GM06990 (cell line): ENCODE data around the gene PRR30.

Experiments
- DNase-seq: peaks from one replicate; pipeline ENCODE4 v3.0.0-alpha.2; 2011; ENCODE audit not compliant: insufficient read length; ENCODE audit errors: extremely low read depth
- H3K27me3 ChIP-seq: replicated peaks from 2 replicates; pipeline ENCODE4 v1.6.0; 2011; ENCODE audit warnings: low read length; ENCODE audit not compliant: control insufficient read depth, insufficient read depth
- H3K36me3 ChIP-seq: 2 replicates; pipeline ENCODE4 v1.5.1; 2011; ENCODE audit warnings: low read length; ENCODE audit not compliant: control insufficient read depth, insufficient read depth
- H3K4me3 ChIP-seq: replicated peaks from 2 replicates; pipeline ENCODE4 v1.5.1; 2011; ENCODE audit warnings: low read depth, mild to moderate bottlenecking, control low read depth, low read length
- TF ChIP-seq, protein P1 (sequence below): IDR thresholded peaks from 2 replicates; pipeline ENCODE4 v1.5.1; 2011; ENCODE audit warnings: low read length, control low read depth, mild to moderate bottlenecking, inconsistent platforms; ENCODE audit not compliant: insufficient read depth, poor library complexity, severe bottlenecking

PRR30 gene

GRCh38 chr2:27128668-27129571 is 10.3 kb downstream of the PRR30 start:
- TF ChIP-seq, protein P1, sequence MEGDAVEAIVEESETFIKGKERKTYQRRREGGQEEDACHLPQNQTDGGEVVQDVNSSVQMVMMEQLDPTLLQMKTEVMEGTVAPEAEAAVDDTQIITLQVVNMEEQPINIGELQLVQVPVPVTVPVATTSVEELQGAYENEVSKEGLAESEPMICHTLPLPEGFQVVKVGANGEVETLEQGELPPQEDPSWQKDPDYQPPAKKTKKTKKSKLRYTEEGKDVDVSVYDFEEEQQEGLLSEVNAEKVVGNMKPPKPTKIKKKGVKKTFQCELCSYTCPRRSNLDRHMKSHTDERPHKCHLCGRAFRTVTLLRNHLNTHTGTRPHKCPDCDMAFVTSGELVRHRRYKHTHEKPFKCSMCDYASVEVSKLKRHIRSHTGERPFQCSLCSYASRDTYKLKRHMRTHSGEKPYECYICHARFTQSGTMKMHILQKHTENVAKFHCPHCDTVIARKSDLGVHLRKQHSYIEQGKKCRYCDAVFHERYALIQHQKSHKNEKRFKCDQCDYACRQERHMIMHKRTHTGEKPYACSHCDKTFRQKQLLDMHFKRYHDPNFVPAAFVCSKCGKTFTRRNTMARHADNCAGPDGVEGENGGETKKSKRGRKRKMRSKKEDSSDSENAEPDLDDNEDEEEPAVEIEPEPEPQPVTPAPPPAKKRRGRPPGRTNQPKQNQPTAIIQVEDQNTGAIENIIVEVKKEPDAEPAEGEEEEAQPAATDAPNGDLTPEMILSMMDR: no peak
- H3K4me3 ChIP-seq: no peak overlapping the region
- DNase-seq: no peak
- H3K27me3 ChIP-seq: no peaks in the 10 kb centered on the region
- H3K36me3 ChIP-seq: peaks cover 29% of the 10 kb centered on the region

DNA sequence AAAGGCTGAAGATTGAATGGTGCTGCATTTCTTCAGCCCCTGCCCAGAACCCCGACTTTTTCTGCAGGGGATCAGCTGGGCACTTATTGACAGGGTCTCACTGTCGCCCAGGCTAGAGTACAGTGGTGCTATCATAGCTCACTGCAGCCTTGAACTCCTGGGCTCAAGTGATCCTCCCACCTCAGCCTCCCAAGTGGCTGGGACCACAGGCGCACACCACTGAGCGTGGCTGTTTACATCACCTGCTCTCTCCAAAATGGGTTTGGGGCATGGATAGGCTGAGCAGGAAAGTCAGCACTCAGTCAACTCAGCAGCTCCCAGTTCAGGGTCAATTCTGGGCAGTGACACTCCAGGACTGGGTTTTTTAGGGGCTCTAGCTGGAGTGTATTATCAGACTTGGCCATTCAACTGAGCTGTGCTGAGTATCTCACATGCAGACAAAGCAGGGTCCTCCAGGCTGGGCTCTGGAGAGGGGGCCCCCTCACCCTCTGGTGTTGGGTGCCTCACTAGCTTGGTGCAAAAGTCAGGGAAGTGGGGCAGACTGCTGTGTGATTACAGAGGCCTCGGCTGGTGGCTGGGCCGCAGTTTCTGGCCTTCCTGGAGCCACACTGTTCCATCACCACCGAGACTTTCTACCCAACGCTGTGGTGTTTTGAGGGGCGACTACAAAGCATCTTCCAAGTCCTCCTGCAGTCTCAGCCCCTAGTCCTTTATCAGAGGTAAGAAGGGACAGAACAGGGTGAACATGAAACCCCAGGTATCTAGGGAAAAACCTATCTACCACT is 11.1 kb downstream of the PRR30 start:
- no peak for DNase-seq
- TF ChIP-seq, protein P1: no peak
- Histone ChIP-seq H3K27me3 (no peaks in the 10 kb centered on the region; the same call in 1 of the 2 replicates), H3K36me3 (peaks cover 28% of the 10 kb centered on the region), H3K4me3 (no peak overlapping the region)

DNA sequence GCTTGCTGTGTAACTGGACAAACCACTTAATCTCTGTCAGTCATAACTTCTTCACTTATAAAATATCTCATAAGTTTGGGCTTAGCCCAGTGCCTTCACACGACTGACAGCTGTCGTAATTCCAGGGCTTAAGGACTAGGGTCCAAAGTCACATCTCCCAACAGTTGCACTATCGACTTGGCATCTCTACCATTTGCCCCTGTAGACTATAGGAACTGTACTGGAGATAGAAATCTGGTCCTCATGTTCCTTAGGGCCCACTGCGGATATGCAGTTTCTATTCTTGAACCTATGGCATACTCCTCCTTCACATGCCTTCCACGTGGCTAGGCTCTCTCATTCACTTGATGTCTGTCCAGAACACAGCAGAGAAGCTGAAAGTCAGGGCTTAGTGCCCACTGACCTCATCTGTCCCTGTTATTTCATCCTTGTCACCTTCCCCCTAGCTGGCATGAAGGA is 12.9 kb downstream of the PRR30 start:
- no peak for DNase-seq
- TF ChIP-seq, protein P1: no peak
- no peaks in the 10 kb centered on the region; the same call in 1 of the 2 replicates for H3K27me3 ChIP-seq
- no peak overlapping the region for H3K4me3 ChIP-seq
- peaks cover 12% of the 10 kb centered on the region for H3K36me3 ChIP-seq

DNA sequence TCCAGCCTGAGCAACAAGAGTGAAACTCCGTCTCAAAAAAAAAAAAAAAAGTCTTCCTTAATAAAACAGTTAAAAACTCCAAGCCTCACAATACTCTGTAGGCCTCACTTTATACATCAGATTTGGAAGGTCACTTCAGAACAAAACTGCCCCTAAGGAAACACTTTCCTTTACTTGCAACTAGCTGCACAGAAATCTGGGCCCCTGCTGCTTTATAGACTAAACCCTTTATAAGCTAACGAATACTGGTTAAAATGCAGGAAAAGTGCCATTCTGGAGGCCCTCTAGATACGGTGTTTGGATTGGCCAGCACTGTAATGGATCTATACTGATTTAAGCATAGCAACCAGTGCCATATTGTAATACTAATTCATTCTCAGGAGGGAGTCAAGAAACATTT is 14.1 kb downstream of the PRR30 start:
- peaks cover 6% of the 10 kb centered on the region; the same call in 1 of the 2 replicates for H3K36me3 ChIP-seq
- H3K4me3 ChIP-seq: no peak overlapping the region
- no peak for DNase-seq
- H3K27me3 ChIP-seq: no peaks in the 10 kb centered on the region; the same call in none of the 2 replicates
- TF ChIP-seq, protein P1: no peak

DNA sequence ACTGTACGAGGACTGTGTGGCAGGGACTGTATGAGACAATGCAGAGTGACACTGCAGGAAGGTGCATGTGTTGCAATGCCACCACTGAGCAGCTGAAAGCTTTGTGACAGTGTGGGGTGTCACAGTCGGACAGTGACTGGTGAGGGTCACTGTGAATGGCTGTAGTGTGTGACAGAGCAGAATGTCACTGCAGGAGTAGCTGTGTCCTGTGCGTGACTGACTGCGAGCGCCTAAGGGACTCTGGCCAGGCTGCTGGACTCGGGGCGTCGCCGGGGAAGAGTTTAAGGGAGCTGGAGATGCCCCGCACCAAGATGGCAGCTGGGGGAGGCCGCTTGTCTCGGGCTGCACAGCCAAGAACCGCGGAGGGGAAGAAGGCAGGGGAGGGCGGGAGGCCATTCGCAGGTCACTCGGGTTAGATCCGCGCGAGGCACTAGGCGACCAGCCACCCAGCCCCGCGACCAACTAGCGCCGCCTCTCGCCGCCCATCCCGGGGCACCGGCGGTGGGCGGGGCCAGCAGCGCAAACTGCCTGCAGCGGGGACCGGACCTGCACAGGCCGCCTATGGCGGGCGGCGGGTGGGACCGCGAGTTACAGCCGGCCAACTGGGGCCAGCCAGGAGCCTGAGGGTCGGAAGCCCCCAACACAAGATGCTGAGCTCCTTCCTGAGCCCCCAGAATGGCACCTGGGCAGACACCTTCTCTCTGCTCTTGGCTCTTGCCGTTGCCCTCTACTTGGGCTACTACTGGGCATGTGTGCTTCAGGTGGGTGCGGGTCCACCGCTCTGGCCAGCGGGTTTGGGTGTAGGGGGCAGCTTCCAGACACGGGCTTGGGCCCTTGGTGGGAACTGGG is 15.7 kb downstream of the PRR30 start, which contains the start of gene ABHD1:
Gene ABHD1 (plus strand): TSS at position 514 of the 849 bp plus-strand sequence. CDS start 134 bp downstream, at position 648.
- Histone ChIP-seq H3K36me3 (no peaks in the 10 kb centered on the region), H3K27me3 (peaks cover 3% of the 10 kb centered on the region), H3K4me3 (peak within 1 kb of the TSS; percentile 72)
- peak; percentile 59 for DNase-seq
- TF ChIP-seq, protein P1: peak; percentile 1
